Inflammatory macrophage (primary cell): Measurements from ENCODE around the gene PHIP.
"Not testable (repeated sequence)": the region's sequence is repeated elsewhere in the genome, so short reads cannot be mapped to it uniquely, and the experiment has no call there.

Source experiments
- DNase-seq, 2 donors: peaks; one replicate each; pipeline ENCODE4 v3.0.0-alpha.2; 2020 to 2022

PHIP gene

DNA sequence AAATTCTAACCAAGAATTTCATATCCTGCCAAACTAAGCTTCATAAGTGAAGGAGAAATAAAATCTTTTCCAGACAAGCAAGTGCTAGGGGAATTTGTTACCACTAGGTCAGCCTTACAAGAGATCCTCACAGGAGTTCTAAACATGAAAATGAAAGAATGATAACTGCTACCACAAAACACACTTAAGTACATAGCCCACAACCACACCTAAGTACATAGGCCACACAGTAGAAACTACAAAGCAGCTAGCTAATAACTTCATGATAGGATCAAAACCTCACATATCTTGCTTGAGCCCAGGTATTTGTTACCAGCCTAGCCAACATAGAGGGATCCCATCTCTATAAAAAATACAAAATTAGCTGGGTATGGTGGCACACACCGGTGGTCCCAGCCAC lies 160.3 kb downstream of the PHIP start:
- no peak for DNase-seq

DNA sequence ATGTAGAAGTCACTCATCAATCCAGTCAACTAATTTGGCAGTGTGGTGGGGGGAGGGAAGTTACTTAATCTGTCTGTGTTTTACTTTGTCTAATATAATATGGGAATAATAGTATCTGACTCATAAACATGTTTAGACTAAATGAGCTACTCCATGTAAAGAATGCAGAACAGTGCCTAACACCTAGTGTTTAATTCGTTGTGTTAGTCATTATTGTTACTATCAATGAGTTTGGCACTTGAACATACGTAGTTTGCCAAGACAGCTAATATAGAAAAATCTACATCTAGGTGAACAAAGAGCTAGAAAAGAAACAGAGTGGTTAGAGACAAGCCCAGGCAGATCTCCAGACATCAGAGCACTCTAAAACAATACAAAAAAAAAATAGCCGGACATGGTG lies 161.6 kb downstream of the PHIP start:
- DNase-seq = no peak

- no peak for DNase-seq
Observed at GRCh38 chr6:78911218-78911940, 166.7 kb downstream of the PHIP start.

DNA sequence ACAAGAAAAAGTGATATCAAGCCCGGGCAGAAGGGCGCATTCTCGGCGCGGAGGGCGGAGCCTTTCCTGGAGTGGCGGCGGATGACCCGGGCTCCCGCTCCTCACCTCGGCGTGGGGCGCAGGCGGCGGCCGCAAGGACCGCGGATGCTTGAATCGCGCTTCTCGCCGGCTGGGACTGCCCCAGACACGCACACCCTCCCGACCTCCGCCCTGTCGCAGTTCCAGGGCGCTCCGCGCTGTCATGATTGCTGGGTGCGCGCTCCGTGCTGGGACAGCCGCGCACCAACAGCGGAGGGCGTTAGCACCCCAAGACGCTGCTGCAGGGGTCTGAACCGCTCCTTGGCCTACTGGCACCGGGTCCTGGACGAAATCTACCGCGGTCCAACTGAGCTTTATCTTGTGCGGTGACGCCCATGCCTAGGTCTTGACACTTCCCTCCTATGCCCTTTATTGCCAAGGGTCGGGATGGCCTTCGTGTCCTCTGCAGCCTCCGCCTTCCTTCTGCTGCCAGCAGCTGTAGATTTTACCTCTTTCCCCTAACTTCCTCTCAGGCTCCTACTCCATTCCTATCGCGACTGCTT lies 167.4 kb downstream of the PHIP start:
- no peak for DNase-seq

GRCh38 chr6:78910010-78910409 lies 168.0 kb downstream of the PHIP start:
- no peak for DNase-seq

GRCh38 chr6:78909391-78909790 lies 168.7 kb downstream of the PHIP start:
- peak; percentile 62 for DNase-seq

GRCh38 chr6:78908621-78909020 lies 169.4 kb downstream of the PHIP start:
- DNase-seq = no peak

- DNase-seq = peak in 1 of 2 donors; percentile 50
Observed at GRCh38 chr6:78896227-78896626, 181.8 kb downstream of the PHIP start.

GRCh38 chr6:78889901-78890300 lies 188.2 kb downstream of the PHIP start:
- DNase-seq = not testable (repeated sequence)
